ENCODE measurements around the gene RIPK4.
A peak's percentile ranks its signal among the peaks of the same experiment; 100 is the strongest.

The RIPK4 gene

DNA sequence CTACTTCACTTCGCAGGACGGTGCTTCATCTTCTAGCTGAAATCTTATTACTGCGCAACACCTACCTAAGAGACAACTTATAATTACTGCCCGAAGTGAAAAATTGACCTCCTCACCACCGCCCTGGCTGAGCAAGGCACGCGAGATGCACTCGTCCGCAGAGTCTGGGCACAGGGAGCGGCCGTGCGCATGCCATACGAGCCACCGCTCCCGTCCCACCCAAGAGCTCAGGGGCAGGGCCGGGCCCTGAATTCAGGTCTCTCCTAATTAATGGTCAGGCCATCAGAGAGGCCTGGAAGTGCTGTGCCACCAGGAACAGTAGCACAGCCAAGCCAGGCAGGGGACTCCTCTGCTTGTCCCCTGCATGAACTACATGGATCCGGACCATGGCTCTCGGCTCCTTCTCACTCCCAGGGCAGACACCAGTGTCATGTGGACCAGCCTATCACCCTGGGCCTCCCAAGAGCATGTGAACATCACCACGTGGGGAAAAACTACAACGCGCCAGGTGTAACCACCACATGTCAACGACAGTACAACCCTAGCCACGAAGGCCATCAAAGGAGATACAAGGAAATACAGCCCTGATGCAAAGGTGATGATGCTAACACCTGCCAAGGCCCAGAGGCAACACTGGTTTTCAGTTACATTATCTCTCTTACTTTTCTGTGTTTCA is 11.5 kb downstream of the RIPK4 start:
- H3K4me3 ChIP-seq (ENCODE audit: low read length) = no peak overlapping the region
- TF ChIP-seq, protein P1, sequence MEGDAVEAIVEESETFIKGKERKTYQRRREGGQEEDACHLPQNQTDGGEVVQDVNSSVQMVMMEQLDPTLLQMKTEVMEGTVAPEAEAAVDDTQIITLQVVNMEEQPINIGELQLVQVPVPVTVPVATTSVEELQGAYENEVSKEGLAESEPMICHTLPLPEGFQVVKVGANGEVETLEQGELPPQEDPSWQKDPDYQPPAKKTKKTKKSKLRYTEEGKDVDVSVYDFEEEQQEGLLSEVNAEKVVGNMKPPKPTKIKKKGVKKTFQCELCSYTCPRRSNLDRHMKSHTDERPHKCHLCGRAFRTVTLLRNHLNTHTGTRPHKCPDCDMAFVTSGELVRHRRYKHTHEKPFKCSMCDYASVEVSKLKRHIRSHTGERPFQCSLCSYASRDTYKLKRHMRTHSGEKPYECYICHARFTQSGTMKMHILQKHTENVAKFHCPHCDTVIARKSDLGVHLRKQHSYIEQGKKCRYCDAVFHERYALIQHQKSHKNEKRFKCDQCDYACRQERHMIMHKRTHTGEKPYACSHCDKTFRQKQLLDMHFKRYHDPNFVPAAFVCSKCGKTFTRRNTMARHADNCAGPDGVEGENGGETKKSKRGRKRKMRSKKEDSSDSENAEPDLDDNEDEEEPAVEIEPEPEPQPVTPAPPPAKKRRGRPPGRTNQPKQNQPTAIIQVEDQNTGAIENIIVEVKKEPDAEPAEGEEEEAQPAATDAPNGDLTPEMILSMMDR (IDR thresholded peaks at IDR 0.05; ENCODE audit: insufficient read depth, low read depth, low read length, missing control alignments) = no peak
- no peak for DNase-seq (ENCODE audit: low read depth)

DNA sequence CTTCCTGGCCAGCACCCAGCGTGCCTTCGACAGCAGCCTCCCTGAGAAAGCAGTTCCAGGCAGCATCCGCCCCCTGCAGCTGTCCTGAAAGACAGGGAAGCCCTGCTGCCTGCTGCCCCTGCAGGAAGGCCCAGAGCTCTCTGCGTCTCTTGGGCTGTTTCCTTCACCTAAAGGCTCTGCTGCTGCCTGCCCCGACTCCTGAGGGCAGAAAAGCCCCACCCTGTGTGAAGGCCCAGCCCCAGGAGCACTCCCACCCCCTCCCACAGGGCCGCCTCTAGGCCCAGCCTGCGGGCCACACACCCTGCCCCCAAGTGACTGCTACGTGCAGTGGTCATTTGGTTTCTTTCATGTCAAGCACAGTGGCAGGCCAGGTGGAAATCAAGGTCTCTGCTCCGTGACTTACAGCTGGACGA is 12.4 kb downstream of the RIPK4 start:
- TF ChIP-seq, protein P1 (IDR thresholded peaks at IDR 0.05; ENCODE audit: insufficient read depth, low read depth, low read length, missing control alignments) = no peak
- no peak overlapping the region for H3K4me3 ChIP-seq (ENCODE audit: low read length)
- no peak for DNase-seq (ENCODE audit: low read depth)

DNA sequence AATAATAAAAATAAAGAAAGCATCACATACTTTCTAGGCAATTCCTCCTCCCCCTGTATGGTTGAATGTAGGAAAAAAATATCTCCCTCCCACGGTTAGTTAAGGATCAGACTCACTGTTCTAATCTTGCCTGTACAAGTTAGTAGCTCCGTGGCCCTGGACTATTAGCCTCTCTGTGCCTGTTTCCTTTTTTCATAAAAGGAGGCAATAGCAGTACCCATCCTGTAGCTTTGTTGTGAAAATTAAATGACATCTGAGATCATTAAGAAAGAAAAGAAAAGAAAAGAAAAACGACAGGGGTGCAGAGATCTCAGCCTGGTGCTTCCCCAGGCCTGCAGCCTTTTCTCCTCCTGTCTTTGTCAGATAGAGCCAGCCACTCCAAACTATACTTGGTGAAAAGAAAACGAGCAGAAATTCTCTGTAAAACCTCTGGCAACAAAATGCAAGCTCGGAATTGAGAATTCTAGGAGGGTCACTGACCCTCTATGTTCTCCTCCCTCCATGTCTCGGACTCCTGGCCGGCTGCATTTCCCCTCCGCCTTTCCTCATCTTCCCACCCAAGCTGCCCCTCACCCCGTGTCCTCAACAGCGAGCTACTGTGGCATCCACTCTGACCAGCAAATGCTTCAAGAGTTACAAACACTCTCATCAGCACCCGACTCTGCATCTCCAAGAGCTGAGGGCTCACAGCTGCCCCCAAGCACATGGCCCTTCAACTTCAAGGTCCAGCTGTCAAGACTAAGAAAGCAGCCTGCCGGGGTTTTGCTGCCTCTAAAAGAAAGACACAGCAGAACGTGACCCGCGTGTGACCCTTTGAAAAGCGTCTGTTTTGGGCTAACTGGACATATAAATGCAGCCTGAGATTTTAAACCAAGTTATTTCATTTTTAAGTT is 13.6 kb downstream of the RIPK4 start:
- no peak for DNase-seq (ENCODE audit: low read depth)
- TF ChIP-seq, protein P1 (IDR thresholded peaks at IDR 0.05; ENCODE audit: insufficient read depth, low read depth, low read length, missing control alignments) = no peak
- no peak overlapping the region for H3K4me3 ChIP-seq (ENCODE audit: low read length)

DNA sequence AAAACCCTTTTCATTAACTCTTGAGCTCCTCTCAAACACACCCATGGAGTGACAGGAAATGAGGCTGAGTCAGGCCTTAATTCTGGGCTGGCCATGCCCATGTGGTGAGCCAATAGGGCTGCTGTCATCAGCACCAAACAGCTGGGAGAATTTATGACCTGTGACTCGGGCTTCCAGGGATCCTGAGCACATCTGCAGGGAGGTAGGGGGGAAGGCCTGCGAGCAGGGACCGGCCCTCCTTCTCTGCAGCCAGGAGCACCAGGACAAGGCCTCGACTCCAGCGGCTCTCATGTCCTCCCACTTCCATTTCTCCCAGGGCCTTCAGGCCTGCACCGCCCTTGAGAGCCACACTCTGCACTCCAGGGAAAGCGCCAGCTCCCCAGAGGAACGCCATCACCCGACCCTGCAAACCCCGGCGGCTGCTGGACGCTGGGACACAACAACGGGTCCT is 14.6 kb downstream of the RIPK4 start:
- DNase-seq (ENCODE audit: low read depth) = peak; percentile 87
- peak overlapping the region; percentile 15 for H3K4me3 ChIP-seq (ENCODE audit: low read length)
- TF ChIP-seq, protein P1 (IDR thresholded peaks at IDR 0.05; ENCODE audit: insufficient read depth, low read depth, low read length, missing control alignments) = no peak

DNA sequence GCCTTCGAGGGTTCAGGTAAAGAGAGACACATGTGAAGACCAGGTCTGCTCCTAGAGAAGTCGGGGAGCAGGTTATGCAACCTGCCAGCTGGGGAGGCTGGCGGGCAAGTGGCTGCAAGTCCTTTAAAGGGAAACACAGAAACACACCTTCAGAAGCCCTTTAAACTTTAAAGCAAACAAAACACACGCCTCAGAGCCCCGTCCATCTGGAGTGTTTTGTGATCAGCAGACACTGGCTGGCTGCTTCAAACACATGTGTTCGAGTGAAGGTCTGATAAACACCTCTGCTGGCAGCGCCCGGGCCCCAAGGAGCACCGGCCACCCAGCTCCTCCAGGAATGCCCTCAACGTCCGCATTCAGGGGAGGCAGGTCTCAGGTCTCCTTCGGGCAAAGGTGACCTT is 15.2 kb downstream of the RIPK4 start:
- H3K4me3 ChIP-seq (ENCODE audit: low read length) = peak overlapping the region; percentile 15
- DNase-seq (ENCODE audit: low read depth) = peak; percentile 95
- TF ChIP-seq, protein P1 (IDR thresholded peaks at IDR 0.05; ENCODE audit: insufficient read depth, low read depth, low read length, missing control alignments) = peak; percentile 2

DNA sequence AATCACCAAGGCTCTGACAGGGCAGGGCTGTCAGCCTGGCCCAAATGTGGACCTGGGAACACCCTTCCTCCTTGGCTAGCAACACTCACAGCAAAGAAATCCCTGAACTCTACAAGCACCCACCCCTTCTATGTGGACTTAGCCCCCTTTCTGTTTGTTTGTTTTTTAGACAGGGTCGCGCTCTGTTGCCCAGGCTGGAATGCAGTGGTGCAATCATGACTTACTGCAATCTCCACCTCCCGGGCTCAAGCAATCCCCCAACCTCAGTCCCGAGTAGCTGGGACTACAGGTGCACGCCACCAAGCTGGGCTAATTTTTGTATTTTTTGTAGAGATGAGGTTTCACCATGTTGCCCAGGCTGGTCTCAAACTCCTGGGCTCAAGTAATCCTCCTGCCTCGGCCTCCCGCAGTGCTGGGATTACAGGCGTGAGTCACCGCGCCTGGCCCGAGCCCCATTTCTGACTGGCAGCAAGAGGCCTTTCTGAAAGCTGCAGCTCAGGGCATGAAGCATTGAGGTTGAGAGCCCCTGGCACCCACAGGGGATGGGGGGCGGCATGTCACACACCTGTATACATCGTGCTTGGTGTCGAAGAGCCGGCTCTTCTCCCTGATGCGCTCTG is 16.2 kb downstream of the RIPK4 start:
- no peak for DNase-seq (ENCODE audit: low read depth)
- TF ChIP-seq, protein P1 (IDR thresholded peaks at IDR 0.05; ENCODE audit: insufficient read depth, low read depth, low read length, missing control alignments) = no peak
- no peak overlapping the region for H3K4me3 ChIP-seq (ENCODE audit: low read length)
